Measurements from ENCODE around the gene CXCL17. TPM values are rescaled to one million over a fixed set of nuclear protein-coding genes. Genes with fewer than 3 reads are reported as not detected.
A peak's percentile ranks its signal among the peaks of the same experiment; 100 is the strongest.

CXCL17 gene
- total RNA-seq, 4 donors from 2014 or later: not detected

DNA sequence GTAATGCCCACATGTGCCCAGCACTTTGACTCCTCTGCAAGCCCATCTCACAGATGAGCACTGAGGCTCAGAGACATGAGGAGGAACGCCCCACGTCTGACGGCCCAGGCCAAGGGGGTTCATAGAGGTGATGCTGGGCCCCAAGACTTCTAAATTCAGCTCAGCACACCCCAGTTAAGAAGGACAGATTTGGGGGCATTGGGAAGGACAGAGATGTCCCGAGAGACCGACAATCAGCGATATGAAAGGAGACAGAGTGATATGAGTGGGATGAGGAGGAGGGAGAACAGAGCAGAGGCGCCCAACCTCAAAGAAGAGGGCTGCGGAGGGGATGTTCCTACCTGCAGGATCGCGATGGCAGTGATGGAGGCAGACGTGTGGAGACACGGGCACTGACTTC lies 52.8 kb downstream of the CXCL17 start, which contains the start of gene CNFN:
Gene CNFN (minus strand): TSS at position 399 of the 400 bp plus-strand sequence. CDS start 1,260 bp downstream, outside the sequence.
- peaks cover 0 to 19% of the 10 kb centered on the region in 2 donors for H3K27me3 ChIP-seq
- TF ChIP-seq, protein P1, sequence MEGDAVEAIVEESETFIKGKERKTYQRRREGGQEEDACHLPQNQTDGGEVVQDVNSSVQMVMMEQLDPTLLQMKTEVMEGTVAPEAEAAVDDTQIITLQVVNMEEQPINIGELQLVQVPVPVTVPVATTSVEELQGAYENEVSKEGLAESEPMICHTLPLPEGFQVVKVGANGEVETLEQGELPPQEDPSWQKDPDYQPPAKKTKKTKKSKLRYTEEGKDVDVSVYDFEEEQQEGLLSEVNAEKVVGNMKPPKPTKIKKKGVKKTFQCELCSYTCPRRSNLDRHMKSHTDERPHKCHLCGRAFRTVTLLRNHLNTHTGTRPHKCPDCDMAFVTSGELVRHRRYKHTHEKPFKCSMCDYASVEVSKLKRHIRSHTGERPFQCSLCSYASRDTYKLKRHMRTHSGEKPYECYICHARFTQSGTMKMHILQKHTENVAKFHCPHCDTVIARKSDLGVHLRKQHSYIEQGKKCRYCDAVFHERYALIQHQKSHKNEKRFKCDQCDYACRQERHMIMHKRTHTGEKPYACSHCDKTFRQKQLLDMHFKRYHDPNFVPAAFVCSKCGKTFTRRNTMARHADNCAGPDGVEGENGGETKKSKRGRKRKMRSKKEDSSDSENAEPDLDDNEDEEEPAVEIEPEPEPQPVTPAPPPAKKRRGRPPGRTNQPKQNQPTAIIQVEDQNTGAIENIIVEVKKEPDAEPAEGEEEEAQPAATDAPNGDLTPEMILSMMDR (IDR thresholded peaks at IDR 0.05): no peak
- TF ChIP-seq POLR2A (IDR thresholded peaks at IDR 0.05): no peak
- H3K27ac ChIP-seq: no peak within 1 kb of the TSS
- intact Hi-C loops (cut with DNase I; ENCODE audit: low total_unique reads): no loop called here
- no peak for DNase-seq
- no peaks in the 10 kb centered on the region for H3K36me3 ChIP-seq
- no peaks in the 10 kb centered on the region for H3K9me3 ChIP-seq
- no peak within 1 kb of the TSS for H3K4me3 ChIP-seq
- no peaks in the 10 kb centered on the region for H3K4me1 ChIP-seq

DNA sequence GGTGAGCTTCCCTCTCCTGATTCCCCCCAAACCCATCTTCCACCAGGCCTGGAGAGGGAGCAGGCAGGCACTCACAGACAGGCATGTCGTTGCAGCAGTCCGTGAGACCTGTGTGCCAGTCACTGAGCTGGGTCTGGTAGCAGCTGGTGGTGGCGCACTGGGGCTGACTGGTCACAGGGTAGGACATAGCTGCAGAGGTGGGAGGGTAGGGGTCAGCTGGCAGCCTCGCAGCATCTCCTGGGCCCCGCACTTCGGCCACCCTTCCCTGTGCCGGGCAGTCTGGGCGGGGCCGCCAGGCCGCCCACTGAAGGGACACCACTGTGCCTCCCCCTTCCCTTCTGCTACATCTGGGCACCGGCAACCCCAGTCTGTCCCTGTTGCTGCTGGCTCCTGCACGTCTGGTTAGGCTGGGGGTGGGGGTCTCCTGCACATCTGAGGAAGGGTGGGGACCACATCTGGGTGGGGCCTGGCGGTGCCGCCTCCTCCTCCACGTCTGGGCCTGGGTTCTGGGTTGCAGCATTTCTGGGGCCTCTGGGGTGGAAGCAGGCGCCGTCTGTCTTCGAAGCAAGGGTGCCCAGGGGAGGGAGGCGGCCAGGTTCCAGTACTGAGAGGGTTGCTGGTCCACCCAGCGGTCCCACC lies 53.8 kb downstream of the CXCL17 start:
- H3K36me3 ChIP-seq: no peaks in the 10 kb centered on the region
- no peaks in the 10 kb centered on the region for H3K4me1 ChIP-seq
- H3K9me3 ChIP-seq: no peaks in the 10 kb centered on the region
- no peak overlapping the region for H3K27ac ChIP-seq
- intact Hi-C loops (cut with DNase I; ENCODE audit: low total_unique reads): no loop called here
- peaks cover 0 to 19% of the 10 kb centered on the region in 2 donors for H3K27me3 ChIP-seq
- no peak overlapping the region for H3K4me3 ChIP-seq
- TF ChIP-seq, protein P1 (IDR thresholded peaks at IDR 0.05): no peak
- TF ChIP-seq POLR2A (IDR thresholded peaks at IDR 0.05): no peak
- DNase-seq: no peak

DNA sequence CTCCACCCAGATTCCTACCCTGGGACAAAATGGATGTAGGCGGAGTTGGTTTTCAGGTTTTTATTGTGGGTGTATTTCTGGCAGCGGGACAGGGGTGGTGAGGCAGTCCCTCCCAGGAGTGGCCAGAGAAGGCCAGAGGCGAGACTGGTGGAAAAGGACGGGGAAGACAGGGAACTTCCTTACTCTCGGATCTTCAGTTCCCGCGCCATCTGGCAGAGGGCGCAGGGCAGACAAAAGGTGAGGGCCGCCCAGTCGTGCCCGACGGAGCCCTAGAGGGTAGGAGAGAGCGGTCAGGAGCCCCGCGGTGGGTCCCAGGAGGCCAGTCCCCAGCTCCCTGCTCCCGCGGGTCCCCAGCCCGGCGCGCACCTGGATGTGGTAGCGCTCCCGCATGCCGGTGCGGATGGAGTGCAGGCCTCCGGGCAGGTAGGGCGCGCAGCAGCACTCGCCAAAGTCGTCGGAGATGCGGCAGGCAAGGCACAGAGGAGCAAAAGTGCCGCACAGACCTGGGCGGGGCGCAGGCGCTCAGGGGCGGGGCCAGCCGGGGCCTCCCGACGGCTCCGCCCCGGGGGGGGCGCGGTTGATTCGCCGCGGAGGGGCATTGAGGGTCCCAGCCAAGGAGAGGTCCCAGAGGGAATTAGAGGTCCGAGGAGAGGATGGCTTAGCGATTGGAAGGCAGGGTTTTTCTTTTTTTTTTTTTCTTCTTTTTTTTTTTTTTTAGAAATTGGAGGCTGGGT lies 55.6 kb downstream of the CXCL17 start:
- Histone ChIP-seq H3K27me3 (peaks cover 0 to 19% of the 10 kb centered on the region in 2 donors), H3K27ac (no peak overlapping the region), H3K4me3 (peak overlapping the region in 1 of 2 donors; percentile 4), H3K4me1 (no peaks in the 10 kb centered on the region), H3K36me3 (no peaks in the 10 kb centered on the region), H3K9me3 (no peaks in the 10 kb centered on the region)
- TF ChIP-seq, protein P1 (IDR thresholded peaks at IDR 0.05): peak in 2 of 4 experiments; percentile 31 to 49
- TF ChIP-seq POLR2A (IDR thresholded peaks at IDR 0.05): no peak
- DNase-seq: peak in 1 of 2 donors; percentile 39
- intact Hi-C loops (cut with DNase I; ENCODE audit: low total_unique reads): no loop called here

DNA sequence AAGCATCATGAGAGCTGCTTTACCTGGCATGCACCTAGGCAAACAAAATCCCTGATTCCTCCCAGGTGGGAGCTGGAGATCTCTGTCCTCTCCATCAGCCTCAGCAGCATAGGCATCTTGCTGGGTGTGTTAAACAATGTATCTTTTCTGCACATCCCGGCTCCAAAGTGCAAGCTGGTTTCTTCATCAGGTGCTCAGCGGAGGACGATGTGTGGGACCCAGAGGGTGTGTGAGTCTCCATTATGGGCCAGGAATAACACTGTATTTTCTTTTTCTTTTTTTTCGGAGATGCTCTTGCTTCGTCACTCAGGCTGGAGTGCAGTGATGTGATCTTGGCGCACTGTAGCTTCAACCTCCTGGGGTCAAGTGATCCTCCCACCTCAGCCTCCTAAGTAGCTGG lies 62.6 kb downstream of the CXCL17 start:
- H3K27me3 ChIP-seq: no peaks in the 10 kb centered on the region
- no peak for TF ChIP-seq POLR2A (IDR thresholded peaks at IDR 0.05)
- TF ChIP-seq, protein P1 (IDR thresholded peaks at IDR 0.05): no peak
- no peaks in the 10 kb centered on the region for H3K9me3 ChIP-seq
- no peak overlapping the region for H3K4me3 ChIP-seq
- no peak for DNase-seq
- no peak overlapping the region for H3K27ac ChIP-seq
- intact Hi-C loops (cut with DNase I; ENCODE audit: low total_unique reads): no loop called here
- no peaks in the 10 kb centered on the region for H3K4me1 ChIP-seq
- H3K36me3 ChIP-seq: no peaks in the 10 kb centered on the region

Small RNA genes within 50 kb of the gene (small RNA-seq; reads per million reads assigned to genes)
- gene RNU4-60P: not detected

Other genes starting within 250 kb of the CXCL17 start
- gene DEDD2, start 225.3 kb downstream of the CXCL17 start, total RNA-seq: 100 to 1,000 TPM in 1 of 4 donors, 10 to 100 TPM in 2, 1 to 10 TPM in 1; 8.2 to 127 (median 23.0) TPM
- 10 to 100 TPM in 2 of 4 donors, 1 to 10 TPM in 2; 1.0 to 20.6 (median 8.4) TPM for gene ZNF526, start 222.6 kb downstream of the CXCL17 start, total RNA-seq
- gene GSK3A, start 200.3 kb downstream of the CXCL17 start, total RNA-seq: 10 to 100 TPM in 3 of 4 donors, 1 to 10 TPM in 1; 3.5 to 44.3 (median 34.4) TPM
- gene ERF, start 187.8 kb downstream of the CXCL17 start, total RNA-seq: 100 to 1,000 TPM in 1 of 4 donors, 10 to 100 TPM in 3; 14.1 to 141 (median 42.9) TPM
- gene CIC, start 173.7 kb downstream of the CXCL17 start, total RNA-seq: 100 to 1,000 TPM in 1 of 4 donors, 10 to 100 TPM in 3; 28.7 to 155 (median 47.4) TPM
- gene PRR19, start 140.8 kb downstream of the CXCL17 start, total RNA-seq: under 1 TPM in 1 of 4 donors, not detected in 3; 0.14 TPM
- gene PAFAH1B3, start 140.3 kb downstream of the CXCL17 start, total RNA-seq: 10 to 100 TPM in 2 of 4 donors, 1 to 10 TPM in 1, not detected in 1; 5.6 to 35.0 (median 19.4) TPM
- gene TMEM145, start 129.6 kb downstream of the CXCL17 start, total RNA-seq: under 1 TPM in 1 of 4 donors, not detected in 3; 0.69 TPM
- 10 to 100 TPM in 3 of 4 donors, 1 to 10 TPM in 1; 3.6 to 30.0 (median 19.1) TPM for gene MEGF8, start 117.3 kb downstream of the CXCL17 start, total RNA-seq
- gene CNFN, start 52.6 kb downstream of the CXCL17 start, total RNA-seq: 1 to 10 TPM in 1 of 4 donors, not detected in 3; 2.6 TPM
- gene LIPE, start 15.6 kb downstream of the CXCL17 start, total RNA-seq: 10 to 100 TPM in 1 of 4 donors, 1 to 10 TPM in 1, not detected in 2; 9.5 to 26.0 TPM
- 10 to 100 TPM in 2 of 4 donors, under 1 TPM in 2; 0.51 to 24.7 (median 6.5) TPM for gene CEACAM1, start 85.5 kb upstream of the CXCL17 start, total RNA-seq
- under 1 TPM in 2 of 4 donors, not detected in 2; 0.14 to 0.51 TPM for gene CEACAM8, start 152.0 kb upstream of the CXCL17 start, total RNA-seq

All from uterus (tissue), 4 donors.